Measurements from ENCODE around the gene UGT2B28.
A peak's percentile ranks its signal among the peaks of the same experiment; 100 is the strongest.
"Not testable (repeated sequence)": the region's sequence is repeated elsewhere in the genome, so short reads cannot be mapped to it uniquely, and the experiment has no call there.

The UGT2B28 gene

DNA sequence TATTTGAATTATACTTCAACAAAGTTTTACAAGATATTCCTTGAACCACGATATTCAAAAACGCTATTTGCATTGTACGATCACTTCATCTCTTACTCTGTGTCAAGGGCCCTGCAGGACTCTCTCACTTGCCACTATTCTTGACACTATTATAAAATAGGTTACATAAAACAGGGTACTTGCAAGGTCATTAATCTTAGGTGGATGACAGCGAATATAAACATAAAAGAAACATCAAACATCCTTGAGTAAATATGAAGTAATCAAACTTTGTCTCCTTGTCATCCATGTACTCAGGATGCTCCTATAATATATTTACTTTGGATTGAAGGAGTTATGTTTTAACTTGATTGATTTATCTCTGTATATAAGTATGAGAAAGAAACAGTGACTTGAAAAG is at the start of gene UGT2B28:
Gene UGT2B28 (plus strand): TSS at position 395 of the 400 bp plus-strand sequence. CDS start 26 bp downstream, outside the sequence.
- not testable (repeated sequence) for H3K27ac ChIP-seq (ENCODE audit: low read depth in 2 of 2, low read length in 2 of 2); H3K27me3 ChIP-seq (ENCODE audit: control insufficient read depth in 2 of 2, insufficient read depth in 2 of 2, low read length in 2 of 2); H3K9me3 ChIP-seq (ENCODE audit: control insufficient read depth in 2 of 2, low read length in 2 of 2); H3K4me3 ChIP-seq (ENCODE audit: low read length in 2 of 2); H3K36me3 ChIP-seq (ENCODE audit: control insufficient read depth in 2 of 2, insufficient read depth in 2 of 2, low read length in 2 of 2); H3K9ac ChIP-seq (ENCODE audit: low read depth in 1 of 2, low read length in 2 of 2); H3K4me1 ChIP-seq (ENCODE audit: control insufficient read depth in 2 of 2, insufficient read depth in 2 of 2, low read length in 2 of 2)

DNA sequence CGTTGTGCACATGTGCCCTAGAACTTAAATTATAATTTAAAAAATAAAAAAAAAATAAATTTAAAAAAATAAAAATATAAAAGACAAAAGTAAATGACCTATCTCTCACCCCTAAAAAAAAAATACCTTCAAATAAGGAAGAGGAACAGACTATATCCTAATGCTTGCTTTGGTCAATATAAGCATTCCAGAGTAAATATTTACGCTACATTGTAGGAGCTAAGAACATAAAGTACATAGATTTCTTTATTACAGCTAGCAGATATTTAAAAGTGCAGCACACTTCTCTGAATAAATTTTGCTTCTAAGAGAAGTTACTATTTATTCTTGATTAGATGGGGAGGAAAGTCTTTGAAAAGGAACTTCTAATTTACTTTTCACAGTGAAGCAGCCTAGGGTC is 41.2 kb upstream of the UGT2B28 start:
- H3K36me3 ChIP-seq (ENCODE audit: control insufficient read depth in 2 of 2, insufficient read depth in 2 of 2, low read length in 2 of 2): no peaks in the 10 kb centered on the region
- H3K27ac ChIP-seq (ENCODE audit: low read depth in 2 of 2, low read length in 2 of 2): no peak overlapping the region
- peak overlapping the region in 1 of 2 donors; percentile 3 for H3K4me3 ChIP-seq (ENCODE audit: low read length in 2 of 2)
- H3K9me3 ChIP-seq (ENCODE audit: control insufficient read depth in 2 of 2, low read length in 2 of 2): no peaks in the 10 kb centered on the region
- no peaks in the 10 kb centered on the region for H3K27me3 ChIP-seq (ENCODE audit: control insufficient read depth in 2 of 2, insufficient read depth in 2 of 2, low read length in 2 of 2)
- H3K9ac ChIP-seq (ENCODE audit: low read depth in 1 of 2, low read length in 2 of 2): no peak overlapping the region
- H3K4me1 ChIP-seq (ENCODE audit: control insufficient read depth in 2 of 2, insufficient read depth in 2 of 2, low read length in 2 of 2): peaks cover 0 to 3% of the 10 kb centered on the region in 2 donors

- H3K27ac ChIP-seq (ENCODE audit: low read depth in 2 of 2, low read length in 2 of 2): no peak overlapping the region
- H3K9ac ChIP-seq (ENCODE audit: low read depth in 1 of 2, low read length in 2 of 2): no peak overlapping the region
- H3K9me3 ChIP-seq (ENCODE audit: control insufficient read depth in 2 of 2, low read length in 2 of 2): no peaks in the 10 kb centered on the region
- H3K4me1 ChIP-seq (ENCODE audit: control insufficient read depth in 2 of 2, insufficient read depth in 2 of 2, low read length in 2 of 2): peaks cover 0 to 3% of the 10 kb centered on the region in 2 donors
- no peaks in the 10 kb centered on the region for H3K36me3 ChIP-seq (ENCODE audit: control insufficient read depth in 2 of 2, insufficient read depth in 2 of 2, low read length in 2 of 2)
- peak overlapping the region in 1 of 2 donors; percentile 3 for H3K4me3 ChIP-seq (ENCODE audit: low read length in 2 of 2)
- H3K27me3 ChIP-seq (ENCODE audit: control insufficient read depth in 2 of 2, insufficient read depth in 2 of 2, low read length in 2 of 2): no peaks in the 10 kb centered on the region
Observed at GRCh38 chr4:69239557-69240168, 40.6 kb upstream of the UGT2B28 start.

DNA sequence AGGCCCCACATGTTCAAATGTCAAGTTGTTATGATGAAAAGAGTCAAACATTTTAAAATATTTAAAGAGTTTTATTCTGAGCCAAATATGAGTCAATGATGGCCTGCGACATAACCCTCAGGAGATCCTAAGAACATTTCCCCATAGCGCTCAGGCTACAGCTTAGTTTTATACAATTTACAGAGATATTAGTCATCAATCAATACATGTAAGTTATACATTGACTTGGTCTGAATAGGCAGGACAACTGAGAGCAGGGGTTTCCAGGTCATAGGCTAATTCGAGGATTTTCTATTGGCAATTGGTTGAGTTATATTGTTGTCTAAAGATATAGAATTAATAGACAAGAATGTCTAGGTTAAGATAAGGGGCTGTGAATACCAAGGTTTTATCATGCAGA is 39.5 kb upstream of the UGT2B28 start:
- H3K9ac ChIP-seq (ENCODE audit: low read depth in 1 of 2, low read length in 2 of 2); H3K27me3 ChIP-seq (ENCODE audit: control insufficient read depth in 2 of 2, insufficient read depth in 2 of 2, low read length in 2 of 2); H3K36me3 ChIP-seq (ENCODE audit: control insufficient read depth in 2 of 2, insufficient read depth in 2 of 2, low read length in 2 of 2); H3K27ac ChIP-seq (ENCODE audit: low read depth in 2 of 2, low read length in 2 of 2); H3K4me1 ChIP-seq (ENCODE audit: control insufficient read depth in 2 of 2, insufficient read depth in 2 of 2, low read length in 2 of 2); H3K9me3 ChIP-seq (ENCODE audit: control insufficient read depth in 2 of 2, low read length in 2 of 2); H3K4me3 ChIP-seq (ENCODE audit: low read length in 2 of 2): not testable (repeated sequence)

DNA sequence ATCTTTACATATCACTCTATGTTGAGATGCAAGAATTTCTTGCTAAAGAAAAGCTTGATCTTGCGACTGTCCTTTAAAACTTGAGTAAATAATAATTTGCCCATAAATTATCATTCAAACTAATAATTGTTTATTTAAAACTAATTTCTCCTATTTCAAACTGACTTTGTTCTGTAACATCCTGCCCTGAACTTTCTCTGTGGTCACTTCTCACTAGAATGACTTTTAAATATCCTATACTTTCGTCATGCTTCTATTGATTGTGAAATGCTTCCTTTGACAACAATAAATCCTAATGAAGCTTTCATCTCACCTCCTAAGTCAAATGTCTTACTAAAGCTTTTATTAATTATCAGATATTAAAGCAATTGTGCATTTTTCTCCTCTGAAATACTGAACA is 38.5 kb upstream of the UGT2B28 start:
- not testable (repeated sequence) for H3K36me3 ChIP-seq (ENCODE audit: control insufficient read depth in 2 of 2, insufficient read depth in 2 of 2, low read length in 2 of 2); H3K9me3 ChIP-seq (ENCODE audit: control insufficient read depth in 2 of 2, low read length in 2 of 2); H3K9ac ChIP-seq (ENCODE audit: low read depth in 1 of 2, low read length in 2 of 2); H3K4me3 ChIP-seq (ENCODE audit: low read length in 2 of 2); H3K4me1 ChIP-seq (ENCODE audit: control insufficient read depth in 2 of 2, insufficient read depth in 2 of 2, low read length in 2 of 2); H3K27me3 ChIP-seq (ENCODE audit: control insufficient read depth in 2 of 2, insufficient read depth in 2 of 2, low read length in 2 of 2); H3K27ac ChIP-seq (ENCODE audit: low read depth in 2 of 2, low read length in 2 of 2)

- not testable (repeated sequence) for H3K9me3 ChIP-seq (ENCODE audit: control insufficient read depth in 2 of 2, low read length in 2 of 2); H3K4me3 ChIP-seq (ENCODE audit: low read length in 2 of 2); H3K27me3 ChIP-seq (ENCODE audit: control insufficient read depth in 2 of 2, insufficient read depth in 2 of 2, low read length in 2 of 2); H3K4me1 ChIP-seq (ENCODE audit: control insufficient read depth in 2 of 2, insufficient read depth in 2 of 2, low read length in 2 of 2); H3K36me3 ChIP-seq (ENCODE audit: control insufficient read depth in 2 of 2, insufficient read depth in 2 of 2, low read length in 2 of 2); H3K27ac ChIP-seq (ENCODE audit: low read depth in 2 of 2, low read length in 2 of 2); H3K9ac ChIP-seq (ENCODE audit: low read depth in 1 of 2, low read length in 2 of 2)
Observed at GRCh38 chr4:69242562-69243240, 37.6 kb upstream of the UGT2B28 start.

DNA sequence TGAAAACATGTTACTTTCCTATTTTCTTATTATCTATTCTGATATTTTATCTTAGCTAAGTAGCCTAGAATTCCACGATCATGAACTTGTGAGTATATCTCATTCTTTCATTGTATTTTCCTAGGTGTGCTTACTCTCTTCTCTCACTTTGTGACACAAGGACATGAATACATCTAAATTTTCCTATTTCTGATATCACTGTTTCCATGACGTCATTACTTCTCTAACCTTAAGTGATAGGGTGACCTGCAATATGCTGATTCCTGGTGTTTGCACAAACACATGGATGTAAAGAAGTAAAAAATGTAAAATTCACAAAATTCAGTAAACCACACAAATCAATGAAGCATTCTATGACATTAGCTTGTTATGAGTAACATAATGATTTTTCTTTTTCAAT is 29.4 kb upstream of the UGT2B28 start:
- not testable (repeated sequence) for H3K27ac ChIP-seq (ENCODE audit: low read depth in 2 of 2, low read length in 2 of 2); H3K4me3 ChIP-seq (ENCODE audit: low read length in 2 of 2); H3K9ac ChIP-seq (ENCODE audit: low read depth in 1 of 2, low read length in 2 of 2); H3K27me3 ChIP-seq (ENCODE audit: control insufficient read depth in 2 of 2, insufficient read depth in 2 of 2, low read length in 2 of 2); H3K9me3 ChIP-seq (ENCODE audit: control insufficient read depth in 2 of 2, low read length in 2 of 2); H3K4me1 ChIP-seq (ENCODE audit: control insufficient read depth in 2 of 2, insufficient read depth in 2 of 2, low read length in 2 of 2); H3K36me3 ChIP-seq (ENCODE audit: control insufficient read depth in 2 of 2, insufficient read depth in 2 of 2, low read length in 2 of 2)

DNA sequence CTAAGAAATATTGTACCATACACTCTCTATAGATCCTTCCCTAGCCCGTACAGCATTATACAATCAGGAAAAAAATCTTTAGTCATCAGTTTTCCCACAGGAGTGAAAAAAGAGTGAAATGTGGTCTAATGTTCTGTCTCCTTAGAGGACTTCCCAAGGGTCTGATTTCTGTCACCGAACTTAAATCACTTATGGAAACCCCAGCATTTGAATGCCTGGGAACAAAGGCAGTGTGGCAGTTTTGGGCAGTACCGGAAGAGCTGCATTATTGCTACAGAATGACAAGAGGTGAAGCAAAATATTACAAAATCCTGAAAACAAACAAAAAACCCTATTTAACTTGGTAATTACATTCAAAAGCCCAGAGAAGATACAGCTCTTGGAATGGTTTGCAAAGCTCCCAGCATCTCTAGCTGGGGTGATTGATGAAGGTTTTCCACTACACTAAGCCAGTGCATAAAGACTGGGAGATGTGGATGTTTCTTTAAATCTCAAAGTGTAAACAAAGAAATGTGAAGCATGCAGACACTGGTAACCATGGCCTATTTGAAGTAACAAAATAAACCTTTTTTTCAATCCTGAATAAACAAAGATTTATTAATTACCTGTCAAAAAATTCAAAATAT is 27.0 kb upstream of the UGT2B28 start:
- not testable (repeated sequence) for H3K36me3 ChIP-seq (ENCODE audit: control insufficient read depth in 2 of 2, insufficient read depth in 2 of 2, low read length in 2 of 2); H3K9ac ChIP-seq (ENCODE audit: low read depth in 1 of 2, low read length in 2 of 2); H3K9me3 ChIP-seq (ENCODE audit: control insufficient read depth in 2 of 2, low read length in 2 of 2)

DNA sequence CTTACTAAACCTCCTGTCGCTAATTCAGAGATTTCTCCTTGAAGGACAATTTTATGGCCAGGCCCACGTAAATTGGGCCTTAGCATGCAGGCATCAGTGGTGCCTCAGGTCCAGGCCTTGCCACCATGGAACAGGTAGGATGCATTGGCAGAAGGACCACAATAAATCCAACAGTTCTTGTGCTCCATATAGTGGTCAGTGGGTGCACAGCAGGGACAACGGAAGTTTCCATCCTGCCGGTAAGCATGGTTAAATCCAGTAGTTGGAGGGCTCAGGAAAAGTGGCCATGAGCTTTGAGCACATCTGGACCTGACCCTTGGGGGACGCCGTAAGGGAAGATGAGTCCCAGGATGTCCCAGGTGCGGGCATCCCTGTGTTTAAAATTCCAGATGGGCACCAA is 11.7 kb upstream of the UGT2B28 start:
- not testable (repeated sequence) for H3K4me3 ChIP-seq (ENCODE audit: low read length in 2 of 2); H3K36me3 ChIP-seq (ENCODE audit: control insufficient read depth in 2 of 2, insufficient read depth in 2 of 2, low read length in 2 of 2); H3K27me3 ChIP-seq (ENCODE audit: control insufficient read depth in 2 of 2, insufficient read depth in 2 of 2, low read length in 2 of 2); H3K4me1 ChIP-seq (ENCODE audit: control insufficient read depth in 2 of 2, insufficient read depth in 2 of 2, low read length in 2 of 2); H3K9ac ChIP-seq (ENCODE audit: low read depth in 1 of 2, low read length in 2 of 2); H3K27ac ChIP-seq (ENCODE audit: low read depth in 2 of 2, low read length in 2 of 2); H3K9me3 ChIP-seq (ENCODE audit: control insufficient read depth in 2 of 2, low read length in 2 of 2)

More for the DNA sequence above, 27.0 kb upstream of the UGT2B28 start:
- not testable (repeated sequence) for H3K27me3 ChIP-seq (ENCODE audit: control insufficient read depth in 2 of 2, insufficient read depth in 2 of 2, low read length in 2 of 2); H3K4me1 ChIP-seq (ENCODE audit: control insufficient read depth in 2 of 2, insufficient read depth in 2 of 2, low read length in 2 of 2); H3K4me3 ChIP-seq (ENCODE audit: low read length in 2 of 2); H3K27ac ChIP-seq (ENCODE audit: low read depth in 2 of 2, low read length in 2 of 2)

GRCh38 chr4:69296356-69296755 is 16.1 kb downstream of the UGT2B28 start:
- not testable (repeated sequence) for H3K4me1 ChIP-seq (ENCODE audit: control insufficient read depth in 2 of 2, insufficient read depth in 2 of 2, low read length in 2 of 2); H3K27me3 ChIP-seq (ENCODE audit: control insufficient read depth in 2 of 2, insufficient read depth in 2 of 2, low read length in 2 of 2); H3K4me3 ChIP-seq (ENCODE audit: low read length in 2 of 2); H3K36me3 ChIP-seq (ENCODE audit: control insufficient read depth in 2 of 2, insufficient read depth in 2 of 2, low read length in 2 of 2); H3K27ac ChIP-seq (ENCODE audit: low read depth in 2 of 2, low read length in 2 of 2); H3K9me3 ChIP-seq (ENCODE audit: control insufficient read depth in 2 of 2, low read length in 2 of 2); H3K9ac ChIP-seq (ENCODE audit: low read depth in 1 of 2, low read length in 2 of 2)
